GM10248 (cell line): ENCODE results near the gene SLC43A1.
A peak's percentile ranks its signal among the peaks of the same experiment; 100 is the strongest.

Source experiments
- CTCF ChIA-PET: fragments of 300-600 bp; sonication (Branson Sonifier 250); formaldehyde crosslinking; extraction: SDS; loops from one replicate; lab custom pipeline; 2021; ENCODE audit warnings: antibody characterized with exemption; lab: Yijun Ruan, JAX
- POLR2A ChIA-PET: fragments of 350-650 bp; sonication (Branson Sonifier 250); formaldehyde crosslinking; extraction: SDS; loops from one replicate; lab custom pipeline; 2020; ENCODE audit warnings: antibody characterized with exemption; lab: Yijun Ruan, JAX
- DNase-seq: peaks from one replicate; pipeline ENCODE4 v3.0.0; 2012; ENCODE audit errors: extremely low spot score
- TF ChIP-seq, protein P1 (sequence below): IDR thresholded peaks from 2 replicates; pipeline ENCODE4 v1.5.1; 2012; ENCODE audit warnings: mild to moderate bottlenecking, low read depth; ENCODE audit errors: extremely low read depth, missing control alignments, control extremely low read depth

SLC43A1 gene

GRCh38 chr11:57516061-57516443, 550 bp upstream of the SLC43A1 start:
- CTCF ChIA-PET: interaction anchor here (0.8 to 9.0 kb wide), 10 partner anchors 11 to 127 kb away, joined by 3 to 121 read pairs (median 5); partner anchors contain the start of genes RTN4RL2 and TIMM10
- DNase-seq: no peak
- POLR2A ChIA-PET: no interaction called here
- TF ChIP-seq, protein P1, sequence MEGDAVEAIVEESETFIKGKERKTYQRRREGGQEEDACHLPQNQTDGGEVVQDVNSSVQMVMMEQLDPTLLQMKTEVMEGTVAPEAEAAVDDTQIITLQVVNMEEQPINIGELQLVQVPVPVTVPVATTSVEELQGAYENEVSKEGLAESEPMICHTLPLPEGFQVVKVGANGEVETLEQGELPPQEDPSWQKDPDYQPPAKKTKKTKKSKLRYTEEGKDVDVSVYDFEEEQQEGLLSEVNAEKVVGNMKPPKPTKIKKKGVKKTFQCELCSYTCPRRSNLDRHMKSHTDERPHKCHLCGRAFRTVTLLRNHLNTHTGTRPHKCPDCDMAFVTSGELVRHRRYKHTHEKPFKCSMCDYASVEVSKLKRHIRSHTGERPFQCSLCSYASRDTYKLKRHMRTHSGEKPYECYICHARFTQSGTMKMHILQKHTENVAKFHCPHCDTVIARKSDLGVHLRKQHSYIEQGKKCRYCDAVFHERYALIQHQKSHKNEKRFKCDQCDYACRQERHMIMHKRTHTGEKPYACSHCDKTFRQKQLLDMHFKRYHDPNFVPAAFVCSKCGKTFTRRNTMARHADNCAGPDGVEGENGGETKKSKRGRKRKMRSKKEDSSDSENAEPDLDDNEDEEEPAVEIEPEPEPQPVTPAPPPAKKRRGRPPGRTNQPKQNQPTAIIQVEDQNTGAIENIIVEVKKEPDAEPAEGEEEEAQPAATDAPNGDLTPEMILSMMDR: no peak

DNA sequence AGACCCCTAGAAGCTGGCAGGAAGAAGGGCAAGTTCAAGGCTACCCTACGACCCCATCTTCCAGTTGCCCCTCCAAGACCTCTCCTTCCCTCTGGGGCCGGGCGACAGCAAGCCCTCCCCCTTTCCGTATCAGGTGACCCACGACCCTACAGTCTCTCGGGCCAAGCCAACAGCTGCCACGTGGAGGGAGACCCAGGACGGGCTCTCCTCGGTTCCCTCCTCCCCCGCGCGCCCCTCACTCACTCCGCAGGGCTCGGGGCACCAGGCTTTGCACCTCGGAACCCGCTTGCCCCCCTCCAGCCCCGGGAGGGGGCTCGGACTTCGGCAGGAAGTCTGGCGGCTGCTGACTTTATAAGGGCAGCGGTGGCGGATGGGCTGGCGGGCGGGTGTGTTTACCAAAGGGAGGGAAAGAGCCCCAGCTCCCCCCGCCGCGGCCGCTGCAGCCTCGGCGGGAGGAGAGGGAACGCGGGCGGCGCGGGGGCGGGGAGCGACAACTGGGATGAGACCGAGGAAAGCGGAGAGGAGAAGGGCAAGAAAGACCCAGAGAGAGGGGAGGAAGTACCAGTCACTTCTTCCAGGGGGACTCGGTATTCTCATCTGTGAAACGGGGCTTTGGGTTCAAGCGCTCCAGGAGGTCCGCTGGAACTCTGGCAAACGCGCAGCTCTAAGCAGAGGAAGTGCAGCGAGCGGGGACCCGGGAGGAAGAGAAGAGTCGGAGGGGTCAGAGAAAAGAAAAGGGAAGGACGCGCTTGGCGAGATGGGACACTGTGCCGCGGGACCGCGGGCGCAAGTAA, 767 bp downstream of the SLC43A1 start:
- peak; percentile 72 for DNase-seq
- CTCF ChIA-PET: interaction anchor here (0.8 to 9.0 kb wide), 10 partner anchors 9 to 169 kb away, joined by 3 to 121 read pairs (median 5); partner anchors contain the start of genes RTN4RL2, SLC43A3 and TIMM10
- TF ChIP-seq, protein P1: no peak

GRCh38 chr11:57513911-57514537, 1.5 kb downstream of the SLC43A1 start:
- peak; percentile 45 for DNase-seq
- TF ChIP-seq, protein P1: no peak
- ChIA-PET POLR2A (no interaction called here), CTCF (interaction anchor here (0.8 to 9.0 kb wide), 11 partner anchors 8 to 168 kb away, joined by 3 to 121 read pairs (median 5); partner anchors contain the start of genes RTN4RL2, SLC43A3 and TIMM10)

More for the DNA sequence above, 767 bp downstream of the SLC43A1 start:
- POLR2A ChIA-PET: no interaction called here

DNA sequence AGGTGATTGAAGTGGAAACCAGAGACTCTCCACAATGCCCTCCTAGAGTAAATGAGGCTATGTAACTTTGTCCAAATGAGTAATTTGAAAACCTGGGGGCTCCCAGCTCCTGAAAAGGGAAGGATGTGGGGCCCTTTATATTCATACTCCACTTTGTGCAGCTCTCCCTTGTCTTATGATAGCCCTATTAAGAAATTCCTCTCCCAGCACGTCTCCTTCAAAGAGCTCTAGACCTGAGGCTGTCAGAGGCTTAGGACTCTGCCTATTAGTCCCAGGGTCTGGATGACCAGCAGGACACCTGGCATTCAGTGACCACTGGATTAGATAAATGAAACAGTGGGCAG, 2.1 kb downstream of the SLC43A1 start:
- TF ChIP-seq, protein P1: no peak
- DNase-seq: no peak
- ChIA-PET CTCF (interaction anchor here (0.9 to 9.0 kb wide), 10 partner anchors 9 to 168 kb away, joined by 3 to 121 read pairs (median 4); partner anchors contain the start of genes RTN4RL2, TIMM10 and UBE2L6), POLR2A (no interaction called here)

GRCh38 chr11:57512646-57513451, 2.7 kb downstream of the SLC43A1 start:
- CTCF ChIA-PET: interaction anchor here (0.9 to 9.0 kb wide), 10 partner anchors 9 to 167 kb away, joined by 3 to 121 read pairs (median 4); partner anchors contain the start of genes RTN4RL2, TIMM10 and UBE2L6
- POLR2A ChIA-PET: no interaction called here
- DNase-seq: no peak
- TF ChIP-seq, protein P1: no peak

GRCh38 chr11:57511741-57512430, 3.6 kb downstream of the SLC43A1 start:
- POLR2A ChIA-PET: no interaction called here
- TF ChIP-seq, protein P1: no peak
- CTCF ChIA-PET: interaction anchor here (1.0 to 2.3 kb wide), 5 partner anchors 16 to 54 kb away, joined by 3 to 18 read pairs (median 5); no protein-coding TSS in a partner anchor

More at GRCh38 chr11:57511741-57512430, 3.6 kb downstream of the SLC43A1 start:
- DNase-seq: no peak
